ENCODE measurements around the gene GRID2IP. TPM values are rescaled to one million over a fixed set of nuclear protein-coding genes. Genes with fewer than 3 reads are reported as not detected.

Gene GRID2IP
- total and polyA plus RNA-seq, 2 of the 8 experiments (the other 6 are each of a cell fraction or from before 2014, with no cell fraction given) = 0.80 to 1.3 TPM

DNA sequence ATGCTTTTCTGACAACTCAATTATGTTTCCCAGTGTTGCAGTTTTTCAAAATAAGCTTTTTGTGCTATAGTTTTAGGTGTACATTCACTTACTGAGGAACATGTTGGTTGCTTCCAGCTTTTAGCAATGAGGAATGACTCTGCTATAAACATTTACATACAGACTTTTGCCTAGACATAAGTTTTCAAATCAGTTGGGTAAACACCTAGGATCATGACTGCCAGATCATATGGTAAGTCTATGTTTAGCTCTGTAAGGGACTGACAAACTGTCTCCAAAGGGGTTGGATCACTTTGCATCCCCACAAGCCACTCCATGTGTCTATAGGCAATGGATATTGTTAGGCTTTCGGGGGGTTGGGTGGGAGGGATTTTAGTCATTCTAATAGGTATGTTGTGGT, 10.8 kb upstream of the GRID2IP start (continued):
- TF ChIP-seq JUND (IDR thresholded peaks at IDR 0.05; ENCODE audit: low read length) (no peak), BACH1 (IDR thresholded peaks at IDR 0.05; ENCODE audit: low read length) (no peak), BRCA1 (IDR thresholded peaks at IDR 0.05; ENCODE audit: low read depth, low read length) (no peak), RAD21 (IDR thresholded peaks at IDR 0.05 in 1 of 2, conservative IDR thresholded peaks at IDR 0.05 in 1 of 2; ENCODE audit: low read depth in 2 of 2, low read length in 2 of 2) (no peak), POLR2AphosphoS5 (IDR thresholded peaks at IDR 0.05; ENCODE audit: low read depth, low read length) (no peak)
